HG02763 (cell line): Measurements from ENCODE around the gene OR4C12.
"Not testable (repeated sequence)": the region's sequence is repeated elsewhere in the genome, so short reads cannot be mapped to it uniquely, and the experiment has no call there.

ENCODE experiments used
- ATAC-seq: cut with Tn5 transposase; IDR thresholded peaks from one replicate; pipeline ENCODE4 v1.9.1; 2021; ENCODE audit warnings: mild to moderate bottlenecking, moderate library complexity; ENCODE audit not compliant: unreplicated experiment

OR4C12 gene

GRCh38 chr11:49982435-49982834 lies at the start of gene OR4C12:
TSS of gene OR4C12 (minus strand) at chr11:49982535. CDS start at chr11:49982501, 34 bp downstream.
- ATAC-seq, result not testable (repeated sequence)

DNA sequence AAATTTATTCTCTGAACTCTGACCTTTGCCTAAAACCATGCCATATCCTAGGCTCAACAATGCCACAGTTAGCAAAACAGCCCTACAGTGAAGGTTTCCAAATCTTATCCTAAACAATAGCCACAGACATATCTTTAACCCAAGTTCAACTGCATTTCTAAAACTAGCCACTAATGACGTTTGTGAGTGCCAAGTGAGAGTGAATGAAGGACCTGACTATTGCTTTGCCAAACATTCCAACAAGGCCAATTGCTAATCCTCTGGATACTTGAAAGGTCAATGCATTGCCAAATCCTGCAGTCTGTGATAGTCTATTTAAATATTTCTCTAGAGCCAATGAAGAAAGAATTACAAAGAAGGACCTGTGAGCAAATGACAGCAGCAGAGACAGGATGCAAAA lies 47.9 kb upstream of the OR4C12 start:
- ATAC-seq, result no peak

- no peak for ATAC-seq
Measured at GRCh38 chr11:49995565-49995964, 13.2 kb upstream of the OR4C12 start.

GRCh38 chr11:49973439-49973838 lies 8.9 kb downstream of the OR4C12 start:
- not testable (repeated sequence) for ATAC-seq

DNA sequence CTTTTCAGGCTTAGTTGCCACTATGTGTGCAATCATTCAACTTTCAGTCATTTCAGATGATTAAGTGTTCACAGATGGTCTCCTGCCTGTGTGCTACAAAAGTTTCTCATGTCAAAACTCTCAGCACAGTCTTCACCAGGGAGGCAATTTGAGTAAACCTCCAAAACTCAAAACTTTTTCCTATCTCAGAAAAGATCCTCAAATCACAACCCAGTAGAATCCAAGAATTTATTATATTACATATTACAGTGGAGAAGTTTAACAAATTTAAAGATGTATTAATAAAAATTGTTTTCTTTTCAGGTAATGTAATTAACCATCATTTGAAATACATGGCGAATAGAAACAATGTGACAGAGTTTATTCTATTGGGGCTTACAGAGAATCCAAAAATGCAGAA lies 30.2 kb downstream of the OR4C12 start, which contains the start of gene OR4C13:
OR4C13 (plus strand) TSS at position 301 of the 400 bp plus-strand sequence; CDS start at position 333, 32 bp downstream.
- no peak for ATAC-seq

- ATAC-seq, result not testable (repeated sequence)
Measured at GRCh38 chr11:49948701-49949100, 33.6 kb downstream of the OR4C12 start.
